ENCODE data around the gene WDR33.

DNA sequence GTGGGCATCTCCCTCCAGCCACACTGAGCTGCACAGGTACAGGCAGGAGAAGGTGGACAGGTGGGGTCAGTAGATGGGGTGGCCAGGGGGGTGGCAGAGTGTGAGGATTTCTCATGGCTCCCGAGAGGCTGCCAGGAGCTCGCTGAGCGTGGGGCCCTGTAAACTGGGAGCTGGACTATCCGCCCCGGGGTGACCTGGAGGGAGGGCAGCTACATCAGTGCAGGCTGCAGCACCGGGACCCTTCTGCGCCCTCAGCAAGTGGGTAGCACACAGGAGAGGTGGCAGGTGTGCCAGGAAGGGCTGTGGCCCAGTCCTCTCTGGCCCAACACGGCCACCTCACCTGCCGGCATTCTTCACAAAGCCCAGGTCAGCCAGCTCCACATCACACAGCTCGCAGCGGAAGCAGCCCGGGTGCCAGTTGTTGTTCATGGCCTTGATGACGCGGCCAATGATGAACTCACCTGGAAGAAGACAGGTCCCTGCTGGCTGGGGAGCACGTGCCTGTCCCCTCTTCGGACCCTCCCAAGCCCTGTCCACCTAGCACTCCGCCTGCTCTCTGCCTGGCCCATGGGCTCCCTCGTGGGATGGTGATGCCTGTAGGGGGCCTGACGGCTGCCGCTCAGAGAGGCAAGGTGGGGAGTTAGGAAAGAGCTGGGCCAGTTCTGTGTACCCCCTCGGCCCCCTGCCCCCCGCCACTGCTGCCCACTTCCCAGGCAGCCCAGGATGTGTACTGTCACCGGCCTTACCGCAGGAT lies 156.7 kb downstream of the WDR33 start:
- TF ChIP-seq, protein P1, sequence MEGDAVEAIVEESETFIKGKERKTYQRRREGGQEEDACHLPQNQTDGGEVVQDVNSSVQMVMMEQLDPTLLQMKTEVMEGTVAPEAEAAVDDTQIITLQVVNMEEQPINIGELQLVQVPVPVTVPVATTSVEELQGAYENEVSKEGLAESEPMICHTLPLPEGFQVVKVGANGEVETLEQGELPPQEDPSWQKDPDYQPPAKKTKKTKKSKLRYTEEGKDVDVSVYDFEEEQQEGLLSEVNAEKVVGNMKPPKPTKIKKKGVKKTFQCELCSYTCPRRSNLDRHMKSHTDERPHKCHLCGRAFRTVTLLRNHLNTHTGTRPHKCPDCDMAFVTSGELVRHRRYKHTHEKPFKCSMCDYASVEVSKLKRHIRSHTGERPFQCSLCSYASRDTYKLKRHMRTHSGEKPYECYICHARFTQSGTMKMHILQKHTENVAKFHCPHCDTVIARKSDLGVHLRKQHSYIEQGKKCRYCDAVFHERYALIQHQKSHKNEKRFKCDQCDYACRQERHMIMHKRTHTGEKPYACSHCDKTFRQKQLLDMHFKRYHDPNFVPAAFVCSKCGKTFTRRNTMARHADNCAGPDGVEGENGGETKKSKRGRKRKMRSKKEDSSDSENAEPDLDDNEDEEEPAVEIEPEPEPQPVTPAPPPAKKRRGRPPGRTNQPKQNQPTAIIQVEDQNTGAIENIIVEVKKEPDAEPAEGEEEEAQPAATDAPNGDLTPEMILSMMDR (conservative IDR thresholded peaks at IDR 0.05; ENCODE audit: low read depth, low read length) = no peak
- TF ChIP-seq EZH2 (IDR thresholded peaks at IDR 0.05; ENCODE audit: borderline replicate concordance, low read depth, low read length, poor library complexity, severe bottlenecking) = no peak
